ENCODE results near the gene DHX40. TPM values are rescaled to one million over a fixed set of nuclear protein-coding genes. Genes with fewer than 3 reads are reported as not detected.

DHX40 gene
- polyA plus RNA-seq, 4 donors = 74.7 to 92.4 (median 84.3) TPM

Other genes with a start within 250 kb of the DHX40 start
- gene YPEL2, start 234.0 kb upstream of the DHX40 start, polyA plus RNA-seq (ENCODE audit: insufficient read length in 4 of 4) = 10 to 100 TPM; 28.6 to 37.6 (median 34.1) TPM
- gene CLTC, start 54.3 kb downstream of the DHX40 start, polyA plus RNA-seq (ENCODE audit: insufficient read length in 4 of 4) = 100 to 1,000 TPM; 264 to 340 (median 288) TPM
- gene PTRH2, start 141.8 kb downstream of the DHX40 start, polyA plus RNA-seq (ENCODE audit: insufficient read length in 4 of 4) = 10 to 100 TPM; 23.1 to 27.1 (median 25.6) TPM
- 100 to 1,000 TPM in 2 of 4 donors, 10 to 100 TPM in 2; 88.4 to 128 (median 102) TPM for gene VMP1, start 142.0 kb downstream of the DHX40 start, polyA plus RNA-seq (ENCODE audit: insufficient read length in 4 of 4)